Upper lobe of left lung (tissue), 6 donors: ENCODE data around the gene OSBP2. TPM values are rescaled to one million over a fixed set of nuclear protein-coding genes. Genes with fewer than 3 reads are reported as not detected.
A peak's percentile ranks its signal among the peaks of the same experiment; 100 is the strongest.

Experiments
- ATAC-seq, 2 donors: fragments of 200-7000 bp; cut with Tn5 transposase; one replicate each; pipeline ENCODE4 v1.9.1; 2022; ENCODE audit warnings: mild to moderate bottlenecking in 2 of 2, moderate library complexity in 2 of 2; ENCODE audit not compliant: low FRiP score in 2 of 2
- DNase-seq, 2 donors: peaks; one replicate each; pipeline ENCODE4 v3.0.0-alpha.2; 2019 to 2020
- H3K27ac ChIP-seq, 4 donors: fragments of 200-600 bp; sonication (generic); one replicate each; pipeline ENCODE4 v1.5.1; 2016 to 2019
- H3K27me3 ChIP-seq, 4 donors: fragments of 200-600 bp; sonication (generic); one replicate each; pipeline ENCODE4 v1.5.1; 2017 to 2019
- H3K36me3 ChIP-seq, 4 donors: fragments of 200-600 bp; sonication (generic); one replicate each; pipeline ENCODE4 v1.5.1; 2016 to 2019
- H3K4me1 ChIP-seq, 4 donors: fragments of 200-600 bp; sonication (generic); one replicate each; pipeline ENCODE4 v1.5.1; 2018 to 2019
- H3K4me3 ChIP-seq, 4 donors: fragments of 200-600 bp; sonication (generic); one replicate each; pipeline ENCODE4 v1.5.1; 2017 to 2019; ENCODE audit warnings: mild to moderate bottlenecking in 2 of 4, moderate library complexity in 1 of 4
- H3K9me3 ChIP-seq, 4 donors: fragments of 200-600 bp; sonication (generic); one replicate each; pipeline ENCODE4 v1.5.1; 2018 to 2019
- EP300 ChIP-seq, 4 donors: sonication (generic); formaldehyde crosslinking; IDR thresholded peaks; one replicate each; pipeline ENCODE4 v1.5.1; 2017; ENCODE audit warnings: antibody characterized with exemption in 4 of 4, control low read depth in 2 of 4
- POLR2A ChIP-seq, 4 donors: fragments of 450-650 bp; IDR thresholded peaks; one replicate each; pipeline ENCODE4 v1.5.1; 2016 to 2017; ENCODE audit warnings: antibody characterized with exemption in 4 of 4, mild to moderate bottlenecking in 2 of 4
- POLR2AphosphoS5 ChIP-seq, 2 donors: sonication (generic); formaldehyde crosslinking; IDR thresholded peaks; one replicate each; pipeline ENCODE4 v1.5.1; 2017; ENCODE audit warnings: antibody characterized with exemption in 2 of 2
- WGBS, 2 donors: methylation state at CpG; one replicate each; pipeline ENCODE4 v1.1.5; 2017 to 2018; 5-methylcytosine and 5-hydroxymethylcytosine counted together
- total RNA-seq, 6 donors: library from RNA; depleted of rRNA in 4 of 6; stranded (reverse); fragments of >200 nt in 4 of 6; gene quantifications; one replicate each; pipeline versions ENCODE4 v1.1.0 to v1.2.1, GENCODE V29; 2016 to 2021
- TF ChIP-seq, protein P1 (sequence below), 6 experiments: fragments of 450-650 bp in 4 of 6; fragments of 200-600 bp in 2 of 6; sonication (generic) in 2 of 6; IDR thresholded peaks; one replicate each; pipeline ENCODE4 v1.5.1; 2016 to 2019; ENCODE audit warnings: antibody characterized with exemption in 6 of 6
- donor health status: DM: no; HTN: no; CAD: no; lungs with moderate emphysema.
- donor health status: DM: no; HTN: yes; CAD: no; lungs with severe emphysema.

OSBP2 gene
- total RNA-seq, 6 donors from 2014 or later, result 3.5 to 14.5 (median 5.0) TPM

DNA sequence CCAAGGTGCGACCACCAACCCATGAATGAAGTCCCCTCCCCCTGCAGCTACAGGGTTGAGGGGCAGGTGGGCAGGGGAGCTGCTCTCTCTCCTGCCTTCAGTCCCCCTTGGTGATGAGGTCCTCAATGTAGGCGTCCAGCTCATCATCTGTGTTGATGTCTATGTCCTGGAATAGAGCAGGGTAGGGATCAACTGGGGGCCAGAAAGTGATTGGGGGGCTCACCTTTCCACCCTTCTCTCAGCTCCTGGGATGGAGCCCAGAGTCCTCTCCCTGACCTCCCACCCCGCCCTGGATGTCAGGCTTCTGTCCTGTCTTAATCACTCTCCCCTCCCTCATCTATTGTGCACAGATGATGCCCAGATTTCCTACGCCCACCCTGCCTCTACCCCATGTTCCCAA is 232.0 kb downstream of the OSBP2 start:
- H3K36me3 ChIP-seq, result peaks cover 14 to 66% (median 47%) of the 10 kb centered on the region in 4 donors

DNA sequence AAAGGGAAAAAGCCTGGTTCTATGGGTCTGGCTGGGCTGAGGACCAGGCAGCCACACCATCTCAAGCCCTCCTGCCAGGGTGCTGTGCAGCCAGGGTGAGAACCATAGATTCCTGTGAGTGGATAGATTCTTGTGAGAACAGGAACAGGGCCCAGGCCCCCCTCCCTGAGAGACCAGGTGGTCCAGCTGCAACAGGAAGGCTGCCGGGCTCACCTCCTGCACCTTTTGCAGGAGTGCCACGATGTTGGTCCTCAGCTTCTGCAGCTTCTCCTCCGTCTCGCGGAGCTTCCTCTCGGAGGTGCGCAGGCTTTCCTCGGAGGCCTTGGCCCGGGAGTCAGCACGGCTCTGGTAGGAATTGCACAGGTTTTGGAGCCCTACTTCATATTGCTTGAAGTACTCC is 233.1 kb downstream of the OSBP2 start:
- Histone ChIP-seq H3K4me3 (no peak overlapping the region), H3K4me1 (no peaks in the 10 kb centered on the region), H3K27me3 (no peaks in the 10 kb centered on the region), H3K36me3 (peaks cover 24 to 77% (median 58%) of the 10 kb centered on the region in 4 donors), H3K27ac (no peak overlapping the region), H3K9me3 (no peaks in the 10 kb centered on the region)
- ATAC-seq (no peak), DNase-seq (peak in 1 of 2 donors; percentile 41)
- WGBS, 2 donors, result 94 to 98% methylated on average over 8 to 10 of the region's 10 CpGs
- TF ChIP-seq, protein P1, sequence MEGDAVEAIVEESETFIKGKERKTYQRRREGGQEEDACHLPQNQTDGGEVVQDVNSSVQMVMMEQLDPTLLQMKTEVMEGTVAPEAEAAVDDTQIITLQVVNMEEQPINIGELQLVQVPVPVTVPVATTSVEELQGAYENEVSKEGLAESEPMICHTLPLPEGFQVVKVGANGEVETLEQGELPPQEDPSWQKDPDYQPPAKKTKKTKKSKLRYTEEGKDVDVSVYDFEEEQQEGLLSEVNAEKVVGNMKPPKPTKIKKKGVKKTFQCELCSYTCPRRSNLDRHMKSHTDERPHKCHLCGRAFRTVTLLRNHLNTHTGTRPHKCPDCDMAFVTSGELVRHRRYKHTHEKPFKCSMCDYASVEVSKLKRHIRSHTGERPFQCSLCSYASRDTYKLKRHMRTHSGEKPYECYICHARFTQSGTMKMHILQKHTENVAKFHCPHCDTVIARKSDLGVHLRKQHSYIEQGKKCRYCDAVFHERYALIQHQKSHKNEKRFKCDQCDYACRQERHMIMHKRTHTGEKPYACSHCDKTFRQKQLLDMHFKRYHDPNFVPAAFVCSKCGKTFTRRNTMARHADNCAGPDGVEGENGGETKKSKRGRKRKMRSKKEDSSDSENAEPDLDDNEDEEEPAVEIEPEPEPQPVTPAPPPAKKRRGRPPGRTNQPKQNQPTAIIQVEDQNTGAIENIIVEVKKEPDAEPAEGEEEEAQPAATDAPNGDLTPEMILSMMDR (IDR thresholded peaks at IDR 0.05), result no peak
- TF ChIP-seq POLR2A (IDR thresholded peaks at IDR 0.05) (no peak), POLR2AphosphoS5 (IDR thresholded peaks at IDR 0.05) (no peak), EP300 (IDR thresholded peaks at IDR 0.05) (no peak)

More for the DNA sequence above, 232.0 kb downstream of the OSBP2 start:
- 93 to 98% methylated on average over 4 of the region's 4 CpGs for WGBS, 2 donors
- Histone ChIP-seq H3K9me3 (no peaks in the 10 kb centered on the region), H3K27ac (no peak overlapping the region), H3K27me3 (no peaks in the 10 kb centered on the region), H3K4me3 (no peak overlapping the region), H3K4me1 (peaks cover under 1 to 5% (median 3%) of the 10 kb centered on the region in 4 donors)
- ATAC-seq, result no peak
- DNase-seq, result no peak
- TF ChIP-seq, protein P1 (IDR thresholded peaks at IDR 0.05), result no peak
- TF ChIP-seq POLR2A (IDR thresholded peaks at IDR 0.05), result no peak
- TF ChIP-seq POLR2AphosphoS5 (IDR thresholded peaks at IDR 0.05), result no peak
- TF ChIP-seq EP300 (IDR thresholded peaks at IDR 0.05), result no peak

DNA sequence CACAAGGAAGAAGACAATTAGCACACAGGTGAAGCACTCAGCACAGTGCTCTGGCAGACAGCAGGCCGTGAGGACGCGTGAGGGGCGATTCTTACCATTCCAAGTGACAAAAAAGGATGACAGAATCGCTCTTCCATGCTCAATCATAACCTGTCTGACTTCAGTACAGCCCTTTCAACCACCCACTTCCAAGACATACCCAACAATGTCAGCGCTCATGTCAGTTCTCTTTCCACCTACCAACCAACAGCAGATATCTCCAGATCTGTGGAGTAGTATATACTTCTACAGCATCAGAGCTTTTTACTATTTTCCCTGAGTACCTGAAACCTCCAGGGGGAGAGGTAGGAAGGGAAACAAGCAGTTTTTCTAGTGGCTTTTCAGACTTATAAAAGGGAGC is 233.7 kb downstream of the OSBP2 start:
- DNase-seq, result no peak
- Histone ChIP-seq H3K9me3 (no peaks in the 10 kb centered on the region), H3K27ac (no peak overlapping the region), H3K27me3 (no peaks in the 10 kb centered on the region), H3K4me1 (no peaks in the 10 kb centered on the region), H3K4me3 (no peak overlapping the region), H3K36me3 (peaks cover 27 to 83% (median 64%) of the 10 kb centered on the region in 4 donors)
- no peak for TF ChIP-seq POLR2A (IDR thresholded peaks at IDR 0.05)
- TF ChIP-seq EP300 (IDR thresholded peaks at IDR 0.05), result no peak
- TF ChIP-seq, protein P1 (IDR thresholded peaks at IDR 0.05), result no peak
- TF ChIP-seq POLR2AphosphoS5 (IDR thresholded peaks at IDR 0.05), result no peak
- ATAC-seq, result no peak
- 91 to 96% methylated on average over 6 of the region's 6 CpGs for WGBS, 2 donors

DNA sequence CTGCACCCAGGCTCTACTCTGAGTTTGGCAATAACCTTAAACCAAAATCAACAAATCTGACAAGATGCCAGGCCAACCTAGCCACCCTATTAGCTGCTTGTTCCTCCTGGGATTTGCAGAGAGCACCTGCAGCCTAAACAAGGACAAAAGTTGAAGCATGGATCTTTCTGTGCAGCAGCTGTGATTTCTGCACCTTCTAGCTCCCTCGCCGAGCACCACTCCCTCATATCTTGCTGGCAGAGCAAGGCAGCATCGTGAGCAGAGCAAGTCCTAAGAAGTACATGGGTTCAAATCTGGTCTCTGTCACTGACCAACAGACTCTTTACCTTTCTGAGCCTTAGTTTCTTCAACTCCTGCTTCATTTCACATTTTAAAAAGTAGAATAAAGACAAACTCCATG is 235.6 kb downstream of the OSBP2 start:
- H3K27me3 ChIP-seq, result no peaks in the 10 kb centered on the region
- TF ChIP-seq POLR2AphosphoS5 (IDR thresholded peaks at IDR 0.05), result no peak
- TF ChIP-seq POLR2A (IDR thresholded peaks at IDR 0.05), result no peak
- TF ChIP-seq, protein P1 (IDR thresholded peaks at IDR 0.05), result no peak
- TF ChIP-seq EP300 (IDR thresholded peaks at IDR 0.05), result no peak
- no peak for ATAC-seq

More for the DNA sequence above, 235.6 kb downstream of the OSBP2 start:
- Histone ChIP-seq H3K4me3 (no peak overlapping the region), H3K36me3 (peaks cover 40 to 99% (median 82%) of the 10 kb centered on the region in 4 donors), H3K9me3 (no peaks in the 10 kb centered on the region), H3K4me1 (no peaks in the 10 kb centered on the region), H3K27ac (no peak overlapping the region)
- no peak for DNase-seq
- 96 to 97% methylated on average over 3 of the region's 3 CpGs for WGBS, 2 donors
